Hippocampal formation (tissue), 2 donors: ENCODE data around the gene OXNAD1.

ENCODE experiments used
- DNase-seq, 2 donors: peaks; one replicate each; lab custom pipeline; 2025; lab: John Stamatoyannopoulos, UW

Gene OXNAD1, protein sequence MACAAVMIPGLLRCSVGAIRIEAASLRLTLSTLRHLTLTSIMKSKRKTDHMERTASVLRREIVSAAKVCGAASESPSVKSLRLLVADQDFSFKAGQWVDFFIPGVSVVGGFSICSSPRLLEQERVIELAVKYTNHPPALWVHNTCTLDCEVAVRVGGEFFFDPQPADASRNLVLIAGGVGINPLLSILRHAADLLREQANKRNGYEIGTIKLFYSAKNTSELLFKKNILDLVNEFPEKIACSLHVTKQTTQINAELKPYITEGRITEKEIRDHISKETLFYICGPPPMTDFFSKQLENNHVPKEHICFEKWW

DNA sequence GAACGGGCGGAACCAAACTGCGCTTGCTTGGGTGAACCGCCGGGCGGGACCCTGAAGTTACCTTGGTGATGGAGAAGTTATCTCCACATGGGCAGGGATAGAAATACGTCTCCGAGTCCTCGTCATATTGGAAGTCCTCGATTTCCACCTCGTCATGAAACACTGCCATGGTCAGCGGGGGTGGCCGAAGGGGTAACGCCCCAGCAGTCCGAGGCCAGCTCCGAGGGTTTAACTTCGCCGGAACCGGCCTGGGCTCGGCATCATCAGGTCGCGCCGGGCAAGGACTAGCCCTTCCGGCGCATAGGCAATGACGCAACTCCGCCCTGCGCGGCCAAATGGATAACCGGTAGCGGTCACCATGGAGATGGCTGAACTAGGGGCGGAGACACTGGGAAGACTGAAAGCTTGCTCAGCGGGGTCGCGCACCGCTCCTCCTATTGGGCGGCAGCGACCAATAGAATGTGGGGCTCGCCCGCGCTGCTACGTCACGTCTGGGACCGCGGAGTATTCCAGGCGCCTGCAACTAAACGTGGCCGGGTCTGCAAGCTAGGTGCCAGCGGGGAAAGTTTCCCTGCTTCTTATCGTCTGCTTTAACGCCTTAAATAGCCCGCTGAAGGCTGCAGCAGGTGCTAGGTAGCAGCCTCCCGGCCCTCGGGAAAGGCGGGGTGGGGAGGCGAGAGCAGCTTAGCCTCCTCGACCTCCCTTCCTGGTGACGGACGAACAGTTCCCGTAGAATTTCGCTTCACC lies at the start of gene OXNAD1, which contains the start of gene DPH3:
Gene OXNAD1 (plus strand): TSS at position 505 of the 747 bp plus-strand sequence. CDS start 5,741 bp downstream, outside the sequence.
Gene DPH3 (minus strand): TSS at position 236 of the 747 bp plus-strand sequence. CDS start 67 bp downstream, at position 169.
- peak; percentile 98 to 99 for DNase-seq

DNA sequence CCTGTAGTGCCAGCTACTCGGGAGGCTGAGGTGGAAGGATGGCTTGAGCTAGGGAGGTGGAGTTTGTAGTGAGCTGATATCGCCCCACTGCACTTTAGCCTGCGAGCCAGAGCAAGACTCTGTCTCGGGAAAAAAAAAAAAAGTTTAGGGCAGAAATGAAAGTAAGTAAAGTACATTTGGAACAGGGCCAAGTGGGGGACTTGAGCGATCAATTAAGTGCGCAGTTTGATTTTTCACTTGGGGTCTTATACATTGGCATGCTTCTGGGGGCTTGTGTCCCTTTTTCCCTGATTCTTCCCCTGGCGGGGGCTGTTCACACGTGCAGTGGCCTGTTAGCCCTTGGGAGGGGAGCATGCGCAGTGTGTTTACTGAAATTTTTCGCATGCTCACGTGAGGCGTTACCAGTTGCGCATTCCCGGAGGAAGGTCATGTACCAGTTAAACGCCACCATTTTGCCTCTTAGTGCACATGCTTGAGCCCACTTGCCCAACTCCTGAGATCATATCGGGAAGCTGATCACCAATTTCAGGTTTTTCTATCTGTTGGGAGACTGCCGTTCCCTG lies 48.6 kb upstream of the OXNAD1 start:
- no peak for DNase-seq

DNA sequence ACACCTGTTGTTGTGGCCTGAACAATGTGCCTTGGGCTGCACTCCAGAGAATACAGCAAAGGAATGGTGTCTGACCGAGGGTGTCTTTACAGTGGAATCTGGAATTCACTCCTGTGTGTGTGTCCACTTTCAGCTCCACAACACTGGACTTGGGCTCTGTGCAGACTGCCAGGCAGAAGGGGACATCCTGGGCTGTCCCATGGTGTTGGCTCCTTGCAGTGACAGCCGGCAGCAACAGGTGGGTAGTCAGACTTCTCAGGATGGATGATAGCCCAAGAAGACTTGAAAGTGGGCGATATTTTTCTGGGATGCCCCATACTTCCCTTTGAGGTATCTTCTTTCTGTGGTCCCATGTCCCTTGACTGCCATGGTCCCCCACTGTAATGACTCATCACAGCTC lies 45.2 kb upstream of the OXNAD1 start:
- no peak for DNase-seq

DNA sequence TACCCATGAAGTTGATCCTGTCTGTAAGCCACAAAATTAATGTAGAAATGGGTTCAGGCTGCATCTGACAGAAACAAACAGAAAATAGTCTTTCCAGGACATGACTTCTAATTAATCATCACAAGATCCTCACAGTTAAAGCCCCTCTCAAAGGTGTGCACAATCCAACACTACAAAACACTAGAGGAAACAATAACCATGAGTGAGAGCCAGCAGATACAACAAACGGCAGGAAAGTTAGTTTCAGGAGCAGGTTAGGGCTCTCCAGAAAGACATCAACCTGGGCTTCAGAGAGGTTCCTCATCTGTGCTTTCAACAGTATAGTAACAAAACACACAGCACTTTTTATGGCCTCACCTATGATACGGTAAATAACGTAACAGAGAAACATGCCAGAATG lies 43.0 kb upstream of the OXNAD1 start:
- no peak for DNase-seq

DNA sequence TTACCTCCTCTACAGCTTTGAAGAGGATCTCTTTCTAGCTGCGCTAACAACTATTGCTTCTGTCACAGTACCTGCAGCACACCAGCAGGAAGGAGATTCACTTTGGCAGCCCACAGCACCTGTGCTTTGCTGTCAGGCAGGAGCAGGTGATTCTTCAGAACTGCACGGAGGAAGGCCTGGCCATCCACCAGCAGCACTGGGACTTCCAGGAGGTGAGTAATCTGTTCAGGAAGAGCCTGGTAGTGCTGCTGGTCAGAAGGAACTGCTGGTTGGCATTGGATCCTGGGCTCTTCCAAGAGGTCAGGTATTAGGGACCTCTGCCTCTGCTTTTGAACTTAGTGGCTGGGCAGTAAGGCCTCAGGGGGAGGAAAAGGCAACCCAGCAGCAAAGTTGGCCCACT lies 42.5 kb upstream of the OXNAD1 start:
- DNase-seq = no peak

DNA sequence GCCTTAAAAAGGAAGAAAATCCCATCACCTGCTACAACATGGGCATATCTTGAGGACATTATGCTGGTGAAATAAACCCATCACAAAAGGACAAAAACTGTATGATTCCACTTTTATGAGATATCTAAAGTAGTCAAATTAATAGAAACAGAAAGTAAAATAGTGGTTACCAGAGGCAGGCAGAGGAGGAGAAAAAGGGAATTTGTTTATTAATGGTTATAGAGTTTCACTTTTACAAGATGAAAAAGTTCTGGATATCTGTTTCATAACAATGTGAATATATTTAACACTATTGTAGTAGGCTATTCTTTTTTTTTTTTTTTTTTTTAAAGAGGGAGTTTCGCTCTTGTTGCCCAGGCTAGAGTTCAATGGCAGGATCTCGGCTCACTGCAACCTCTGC lies 40.7 kb upstream of the OXNAD1 start:
- no peak for DNase-seq

DNA sequence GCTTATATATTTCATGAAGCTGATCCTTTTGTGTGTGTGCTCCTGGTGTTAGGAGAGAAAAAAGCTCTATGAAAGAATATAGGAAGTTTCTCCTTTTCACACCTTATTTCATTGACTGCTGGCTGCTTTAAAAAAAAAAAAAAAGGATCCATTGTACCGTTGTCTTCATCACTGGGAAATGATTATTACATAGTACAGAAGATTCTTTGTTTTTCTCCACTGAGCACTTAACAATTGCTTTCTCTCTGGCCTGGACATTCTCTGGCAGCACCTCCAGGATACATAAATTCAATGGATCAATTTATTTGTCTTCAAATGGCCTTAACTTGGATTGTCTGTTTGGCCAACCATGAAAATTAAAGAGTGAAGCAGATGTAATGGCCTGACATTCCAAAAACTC lies 37.4 kb upstream of the OXNAD1 start:
- no peak for DNase-seq

DNA sequence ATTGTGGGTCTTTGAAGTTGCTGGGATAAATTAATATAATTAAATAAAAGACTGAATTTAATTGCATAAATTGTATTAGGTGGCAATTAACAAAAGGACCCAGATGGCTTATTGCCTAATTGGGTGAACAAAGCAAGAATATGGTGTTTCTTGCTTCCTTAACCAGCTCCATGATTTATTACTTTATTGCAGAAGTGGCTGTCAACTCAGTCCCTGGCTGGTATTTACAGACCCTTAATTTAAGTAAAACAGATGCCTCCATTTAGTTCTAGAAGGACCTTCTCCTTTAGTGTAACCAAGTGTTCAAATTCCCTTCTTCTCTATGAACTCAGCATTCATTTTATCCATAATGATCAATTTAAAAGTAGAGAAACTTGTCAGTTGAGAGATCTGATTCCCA lies 35.3 kb upstream of the OXNAD1 start:
- no peak for DNase-seq

DNA sequence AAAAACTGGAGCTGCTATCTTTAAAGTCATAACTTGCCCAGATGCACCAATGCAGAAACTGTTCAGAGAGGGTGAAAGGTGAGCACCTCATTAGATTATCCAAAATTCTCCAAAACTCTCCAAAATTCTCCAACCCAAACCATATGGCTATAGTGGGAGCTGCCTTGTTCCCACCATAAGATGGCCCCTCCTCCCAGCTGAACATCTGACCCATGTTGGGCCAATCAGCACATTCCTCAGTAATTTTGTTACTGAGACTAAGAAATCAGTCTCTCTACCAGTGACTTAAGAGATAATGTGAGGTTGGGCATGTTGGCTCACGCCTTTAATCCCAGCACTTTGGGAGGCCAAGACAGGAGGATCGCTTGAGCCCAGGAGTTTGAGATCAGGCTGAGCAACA lies 33.0 kb upstream of the OXNAD1 start:
- DNase-seq = no peak

DNA sequence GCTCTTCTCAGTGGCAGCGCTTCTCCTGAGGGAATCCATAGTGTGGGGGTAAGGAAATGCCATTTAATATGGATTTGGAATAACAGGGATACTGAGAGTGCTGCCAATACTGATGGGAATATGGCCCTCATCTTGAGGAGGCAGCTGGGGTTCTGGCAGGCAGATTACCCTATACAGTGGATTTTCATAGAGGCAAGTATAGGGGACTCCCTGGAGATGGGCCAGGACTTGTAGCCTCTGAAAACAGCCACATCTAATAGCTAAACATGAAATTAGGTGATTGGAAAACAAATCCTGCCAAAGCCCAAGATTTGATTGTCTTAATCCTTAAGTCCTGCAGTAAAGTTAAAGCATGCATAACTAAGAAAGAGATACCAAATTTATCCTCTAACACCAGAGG lies 31.2 kb upstream of the OXNAD1 start:
- DNase-seq = no peak

DNA sequence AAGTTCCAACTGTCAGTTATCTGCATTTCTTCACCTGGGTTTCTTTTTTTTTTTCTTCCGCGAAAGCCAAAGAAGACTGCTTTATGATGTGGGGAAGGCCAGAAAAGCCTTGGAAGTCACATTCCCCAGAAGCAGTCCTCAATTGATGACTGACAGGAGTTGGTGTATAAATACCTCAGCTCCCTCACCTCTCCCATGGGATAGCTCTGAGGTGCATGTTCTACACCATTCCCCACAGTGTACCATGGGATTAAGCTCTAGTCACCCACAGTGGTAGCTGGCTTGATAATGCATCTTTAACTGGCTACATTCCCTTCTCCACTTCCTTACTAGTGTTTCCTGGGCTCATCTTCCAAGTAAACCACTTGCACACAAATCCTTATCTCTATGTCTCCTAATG lies 30.7 kb upstream of the OXNAD1 start:
- DNase-seq = no peak

DNA sequence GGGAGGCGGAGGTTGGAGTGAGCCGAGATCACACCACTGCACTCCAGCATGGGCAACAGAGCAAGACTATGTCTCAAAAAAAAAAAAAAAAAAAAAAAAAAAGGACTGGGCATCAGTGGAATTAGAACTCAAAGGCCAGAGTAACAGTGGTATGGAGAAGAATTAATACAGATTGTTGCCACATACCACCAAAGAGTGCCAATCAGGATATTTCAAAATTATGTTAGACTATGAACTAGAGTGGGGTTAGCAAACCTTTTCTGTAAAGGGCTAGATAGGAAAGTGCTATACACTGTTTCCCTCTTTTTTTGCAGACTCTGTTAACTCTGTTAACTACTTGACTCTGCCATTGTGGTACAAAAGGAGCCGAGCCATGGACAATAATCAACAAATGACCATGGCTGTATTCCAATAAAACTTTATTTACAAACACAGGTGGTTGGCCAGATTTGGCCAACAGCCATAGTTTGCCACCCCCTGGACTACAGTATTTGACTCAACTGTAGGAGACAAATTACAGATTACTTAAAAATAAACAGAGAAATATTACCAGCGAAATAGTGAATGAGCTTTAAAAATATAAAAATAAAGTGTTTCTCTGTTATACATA lies 28.9 kb upstream of the OXNAD1 start:
- DNase-seq = no peak

DNA sequence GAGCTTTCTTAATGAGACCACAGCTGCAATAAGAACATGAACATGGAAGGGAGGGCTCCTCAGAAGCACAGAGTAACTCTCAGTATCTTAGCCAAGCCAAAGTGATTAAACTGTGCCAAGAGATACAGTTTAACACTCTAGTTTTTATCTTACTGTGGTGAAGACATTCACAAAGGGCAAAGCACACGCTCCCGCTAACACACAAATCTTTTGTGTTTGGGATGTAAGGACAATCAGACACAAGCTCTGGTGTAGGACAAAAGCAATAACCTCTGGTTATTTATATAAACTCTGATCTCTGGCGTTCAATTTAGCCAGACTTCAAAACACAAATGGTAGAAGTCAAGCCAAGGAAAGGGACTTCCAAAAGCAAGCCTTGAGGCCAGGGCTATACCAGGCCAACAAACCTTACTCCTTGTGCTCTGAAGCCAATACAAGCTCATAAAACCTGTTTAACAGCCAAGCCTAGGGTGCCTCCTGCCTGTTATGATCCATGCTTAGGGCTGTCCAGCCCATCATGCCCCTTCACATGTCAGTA lies 28.1 kb upstream of the OXNAD1 start:
- DNase-seq = no peak

DNA sequence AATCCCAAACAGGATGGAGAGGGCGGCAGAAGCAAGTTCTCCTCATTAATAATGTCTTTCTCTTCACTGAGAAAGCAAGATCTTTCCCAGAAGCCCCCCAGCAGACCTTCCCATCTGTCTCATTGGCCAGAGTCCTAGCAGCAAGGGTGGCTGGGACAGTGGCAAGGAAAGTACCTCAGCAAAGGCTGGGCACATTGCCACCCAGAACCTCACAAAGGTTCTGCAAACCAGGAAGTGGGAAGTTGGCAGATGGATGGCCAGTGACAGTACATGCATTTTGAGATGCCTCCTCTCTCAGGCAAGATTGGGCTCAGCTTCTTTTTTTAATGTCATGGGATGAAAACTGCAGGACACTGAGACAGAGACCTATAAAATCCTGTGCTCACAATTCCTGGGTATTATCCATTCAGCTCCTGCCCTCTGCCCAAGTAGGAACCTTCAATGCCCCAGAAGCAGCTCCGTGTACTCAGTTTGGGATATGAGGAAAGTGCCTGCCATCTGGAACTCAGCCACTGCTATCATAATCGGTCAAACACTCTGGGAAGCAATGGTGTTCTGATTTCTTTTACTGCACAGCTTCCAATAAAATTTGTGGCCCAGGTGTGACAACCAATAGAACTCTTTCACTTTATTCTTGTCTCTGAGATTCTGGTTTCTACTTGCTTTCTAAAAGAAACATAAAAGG lies 25.8 kb upstream of the OXNAD1 start:
- no peak for DNase-seq

DNA sequence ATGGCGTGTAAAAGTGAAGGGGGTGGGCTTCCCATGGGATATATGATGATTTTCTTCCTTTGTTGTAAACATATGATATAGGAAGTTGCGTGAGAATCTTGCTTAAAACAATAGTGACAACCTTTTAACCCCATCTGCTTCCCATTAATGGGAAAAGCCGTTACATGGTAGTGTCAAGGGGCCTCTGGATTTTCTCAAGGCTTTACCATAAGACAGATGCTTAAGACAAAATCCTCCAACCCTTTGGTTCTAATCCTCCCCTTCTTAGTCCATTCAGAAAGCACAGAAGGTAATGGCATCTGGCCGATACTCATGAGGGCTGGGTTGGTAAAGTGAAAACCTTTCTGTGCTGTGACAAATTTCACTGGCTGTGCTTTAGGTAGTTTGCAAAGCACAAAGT lies 25.2 kb upstream of the OXNAD1 start:
- no peak for DNase-seq

DNA sequence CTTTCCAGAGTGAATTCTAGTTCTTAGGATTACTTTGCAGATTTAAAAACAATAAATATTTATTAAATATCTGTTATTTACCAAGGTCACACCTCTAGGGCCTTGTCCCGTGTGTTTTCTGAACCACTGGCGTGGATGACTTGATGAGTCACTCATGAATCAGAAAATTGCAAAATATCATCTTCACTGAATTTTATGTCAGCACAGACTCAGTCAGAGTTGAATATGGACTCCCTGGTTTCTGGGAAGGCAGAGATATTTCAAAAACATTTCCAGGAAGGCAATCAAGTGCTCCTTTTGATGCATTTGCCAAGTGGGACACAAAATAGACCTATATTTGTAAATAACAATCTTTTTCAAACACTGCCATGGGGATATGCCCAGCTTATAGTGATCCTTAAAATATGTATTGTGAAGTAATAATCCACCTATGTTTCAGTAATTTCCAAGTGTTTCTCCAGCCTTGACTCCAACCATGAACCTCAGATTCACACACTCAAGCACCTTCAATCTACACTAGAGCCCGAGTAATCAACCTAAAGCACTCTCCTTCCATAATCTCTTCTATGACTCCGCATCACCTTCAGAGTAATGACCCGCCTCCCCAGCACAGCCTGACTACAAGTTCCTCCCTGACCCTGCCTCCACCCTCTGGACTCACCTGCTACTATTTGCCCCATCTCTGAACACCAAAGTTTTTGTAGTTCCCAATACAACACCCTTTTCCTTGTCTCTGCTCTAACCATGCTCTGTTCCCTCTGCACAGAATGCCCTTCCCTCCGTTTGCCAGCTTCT lies 24.6 kb upstream of the OXNAD1 start:
- no peak for DNase-seq

DNA sequence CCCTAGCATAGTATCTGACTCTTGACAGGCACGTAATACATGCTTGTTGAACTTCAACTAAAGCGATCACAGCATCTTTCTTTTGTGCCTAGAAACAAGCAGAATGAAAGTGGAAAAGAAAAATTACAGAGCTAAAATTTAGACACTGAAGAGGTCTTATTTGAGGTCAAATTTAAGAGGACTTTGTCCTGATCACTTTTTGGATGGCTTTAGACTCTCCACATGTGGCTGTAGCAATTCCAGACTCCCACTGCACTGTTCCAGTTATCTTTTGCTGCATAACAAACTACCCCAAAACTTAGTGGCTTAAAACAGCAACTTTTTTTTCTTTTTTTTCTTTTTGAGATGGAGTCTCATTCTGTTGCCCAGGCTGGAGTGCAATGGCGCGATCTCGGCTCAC lies 23.8 kb upstream of the OXNAD1 start:
- no peak for DNase-seq

DNA sequence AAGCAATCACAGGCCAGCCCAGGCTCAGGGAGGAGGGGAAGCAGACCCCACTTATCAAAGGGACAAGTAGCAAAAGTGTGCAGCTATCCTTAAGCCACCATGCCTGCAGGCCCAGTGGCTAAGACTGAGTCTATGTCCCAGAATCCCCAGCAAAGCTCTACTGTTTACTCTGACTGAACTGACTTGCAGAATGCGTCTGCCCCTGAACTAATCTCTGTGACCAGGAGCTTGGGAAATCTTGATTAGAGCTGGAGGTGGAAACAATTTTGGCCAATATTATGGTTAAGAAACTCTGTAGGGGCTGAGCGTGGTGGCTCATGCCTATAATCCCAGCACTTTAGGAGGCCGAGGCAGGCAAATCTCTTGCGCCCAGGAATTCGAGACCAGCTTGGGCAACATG lies 22.8 kb upstream of the OXNAD1 start:
- DNase-seq = no peak

DNA sequence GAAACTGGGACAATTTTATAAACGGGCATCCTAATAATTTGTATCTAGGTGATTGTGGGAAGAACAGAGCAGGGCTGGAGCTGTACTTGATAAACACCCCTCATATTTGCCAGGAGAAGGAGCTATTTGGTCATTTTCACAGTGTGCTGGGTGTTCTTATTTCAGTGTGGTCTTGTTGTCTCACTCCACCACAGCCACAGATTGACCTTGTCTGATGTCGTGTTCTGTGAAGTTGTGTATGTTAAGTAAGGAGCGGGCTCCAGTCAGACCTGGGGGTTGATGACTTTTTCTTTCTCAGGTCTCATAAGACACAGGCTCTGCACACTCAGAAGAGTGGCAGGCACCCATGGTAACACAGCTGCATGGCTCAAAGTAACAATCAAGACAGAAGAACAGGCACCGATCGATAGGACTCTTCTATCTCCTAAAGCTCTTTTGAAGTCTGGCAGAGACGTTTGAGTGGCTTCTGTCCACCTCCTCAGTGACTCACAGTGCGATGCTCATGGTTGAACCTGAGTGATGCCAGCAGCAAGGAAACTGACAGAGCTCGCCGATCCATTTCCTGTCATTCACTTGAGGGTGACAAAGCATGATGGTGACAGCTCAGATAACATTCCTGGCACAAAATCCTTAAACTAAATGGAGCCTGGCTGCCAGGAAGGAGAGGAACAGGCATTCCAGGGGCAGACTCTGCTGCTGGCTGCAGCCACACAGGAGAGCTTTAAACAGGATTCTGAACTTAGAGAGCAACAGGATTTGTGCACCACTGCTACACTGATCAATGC lies 21.1 kb upstream of the OXNAD1 start:
- DNase-seq = no peak

DNA sequence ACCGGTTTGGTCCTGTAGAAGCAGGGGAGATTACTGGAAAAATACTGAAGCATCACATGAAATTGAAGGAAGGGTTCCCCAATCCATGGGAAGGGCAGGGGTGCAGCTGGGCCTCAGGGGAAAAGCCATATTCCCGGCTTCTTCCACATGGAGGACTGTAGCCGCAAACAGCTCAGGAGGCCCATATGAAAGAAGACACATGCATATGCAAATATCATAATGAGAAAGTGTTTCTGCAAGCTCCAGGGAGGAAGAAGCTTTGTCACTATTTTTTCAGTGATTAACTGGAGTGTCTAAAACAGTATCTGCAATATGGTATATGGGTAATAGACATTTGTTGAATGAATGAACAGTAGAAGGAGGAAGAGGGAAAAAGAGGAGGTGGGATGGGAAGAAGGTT lies 19.4 kb upstream of the OXNAD1 start:
- DNase-seq = no peak
